NCI-H446 (cell line): Measurements from ENCODE around the gene ARL2BP.
"Not testable (repeated sequence)": the region's sequence is repeated elsewhere in the genome, so short reads cannot be mapped to it uniquely, and the experiment has no call there.

ENCODE experiments used
- DNase-seq, 2 experiments: peaks; one replicate each; lab custom pipeline; 2025; lab: John Stamatoyannopoulos, UW

Gene ARL2BP

GRCh38 chr16:57244767-57245471 lies at the start of gene ARL2BP:
Gene ARL2BP (plus strand): TSS chr16:57245259. CDS start chr16:57245368, 109 bp downstream.
- DNase-seq = peak; percentile 78 to 88

GRCh38 chr16:57196286-57196685 lies 48.8 kb upstream of the ARL2BP start:
- no peak for DNase-seq

DNA sequence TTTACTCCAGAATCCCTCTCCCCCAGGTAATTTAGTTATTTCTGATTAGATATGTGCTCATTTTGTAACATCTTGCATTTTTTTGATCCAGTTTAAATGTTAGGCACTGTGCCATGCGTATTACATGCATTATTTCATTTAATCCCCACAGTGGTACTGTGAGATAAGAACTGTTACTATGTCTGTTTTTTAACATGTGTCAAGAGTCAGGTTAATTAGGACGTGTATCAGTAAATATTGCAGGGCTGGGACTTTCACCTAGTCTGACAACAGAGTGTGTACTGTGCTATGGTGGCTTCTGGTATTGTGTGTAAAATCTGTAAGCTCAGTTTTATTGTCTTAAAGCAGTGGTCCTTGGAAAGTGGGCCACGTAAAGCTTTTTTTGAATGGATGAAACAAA lies 48.3 kb upstream of the ARL2BP start:
- no peak for DNase-seq

DNA sequence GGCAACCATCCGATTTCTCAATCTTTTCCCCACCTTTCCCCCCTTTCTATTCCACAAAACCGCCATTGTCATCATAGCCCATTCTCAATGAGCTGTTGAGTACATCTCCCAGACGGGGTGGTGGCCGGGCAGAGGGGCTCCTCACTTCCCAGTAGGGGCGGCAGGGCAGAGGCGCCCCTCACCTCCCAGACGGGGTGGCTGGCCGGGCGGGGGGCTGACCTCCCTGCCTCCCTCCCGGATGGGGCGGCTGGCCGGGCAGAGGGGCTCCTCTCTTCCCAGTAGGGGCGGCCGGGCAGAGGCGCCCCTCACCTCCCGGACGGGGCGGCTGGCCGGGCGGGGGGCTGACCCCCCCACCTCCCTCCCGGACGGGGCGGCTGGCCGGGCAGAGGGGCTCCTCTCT lies 44.7 kb upstream of the ARL2BP start:
- DNase-seq = not testable (repeated sequence)

- DNase-seq = not testable (repeated sequence)
Observed at GRCh38 chr16:57200926-57201325, 44.1 kb upstream of the ARL2BP start.

- DNase-seq = no peak
Observed at GRCh38 chr16:57202095-57202886, 42.8 kb upstream of the ARL2BP start.

DNA sequence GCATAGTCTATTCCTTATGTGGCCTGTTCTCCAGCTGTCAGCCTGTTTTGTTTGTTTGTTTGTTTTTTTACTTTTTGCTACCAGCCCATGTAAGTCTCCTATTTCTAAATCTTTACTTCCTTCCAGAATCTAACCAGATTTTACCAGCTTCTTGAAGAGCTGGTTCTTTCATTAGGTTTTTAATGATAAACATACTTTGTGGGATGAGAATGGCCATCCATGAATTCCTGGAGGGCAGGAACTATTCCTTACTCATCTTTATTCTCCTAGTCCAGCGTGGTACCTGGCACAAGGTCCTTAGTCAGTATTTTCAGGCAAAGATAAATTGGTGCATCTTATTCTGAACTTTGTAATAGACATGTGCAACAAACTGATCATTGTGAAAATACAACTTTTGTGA lies 41.6 kb upstream of the ARL2BP start:
- DNase-seq = no peak

DNA sequence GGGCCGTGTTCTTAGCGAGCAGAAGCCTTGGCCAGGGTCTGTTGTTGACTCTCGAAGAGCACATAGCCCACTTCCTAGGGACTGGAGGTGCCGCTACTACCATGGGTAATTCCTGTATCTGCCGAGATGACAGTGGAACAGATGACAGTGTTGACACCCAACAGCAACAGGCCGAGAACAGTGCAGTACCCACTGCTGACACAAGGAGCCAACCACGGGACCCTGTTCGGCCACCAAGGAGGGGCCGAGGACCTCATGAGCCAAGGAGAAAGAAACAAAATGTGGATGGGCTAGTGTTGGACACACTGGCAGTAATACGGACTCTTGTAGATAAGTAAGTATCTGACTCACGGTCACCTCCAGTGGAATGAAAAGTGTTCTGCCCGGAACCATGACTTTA lies 40.4 kb upstream of the ARL2BP start:
- no peak for DNase-seq

DNA sequence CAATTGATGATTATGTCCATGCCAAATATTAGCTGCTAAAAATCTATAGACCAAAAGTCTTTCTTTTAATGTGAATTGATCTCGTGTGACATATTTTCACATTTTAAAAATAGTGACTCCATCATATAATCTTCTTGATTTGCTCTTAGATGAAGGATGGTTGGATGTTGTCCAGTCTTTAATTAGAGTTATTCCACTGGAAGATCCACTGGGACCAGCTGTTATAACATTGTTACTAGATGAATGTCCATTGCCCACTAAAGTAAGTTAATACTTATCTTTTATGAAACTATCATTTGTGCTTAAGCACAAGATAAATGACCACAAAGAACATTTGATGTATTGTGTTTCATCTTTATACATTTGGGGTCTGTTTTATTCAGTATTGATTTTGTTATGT lies 36.1 kb upstream of the ARL2BP start:
- no peak for DNase-seq

DNA sequence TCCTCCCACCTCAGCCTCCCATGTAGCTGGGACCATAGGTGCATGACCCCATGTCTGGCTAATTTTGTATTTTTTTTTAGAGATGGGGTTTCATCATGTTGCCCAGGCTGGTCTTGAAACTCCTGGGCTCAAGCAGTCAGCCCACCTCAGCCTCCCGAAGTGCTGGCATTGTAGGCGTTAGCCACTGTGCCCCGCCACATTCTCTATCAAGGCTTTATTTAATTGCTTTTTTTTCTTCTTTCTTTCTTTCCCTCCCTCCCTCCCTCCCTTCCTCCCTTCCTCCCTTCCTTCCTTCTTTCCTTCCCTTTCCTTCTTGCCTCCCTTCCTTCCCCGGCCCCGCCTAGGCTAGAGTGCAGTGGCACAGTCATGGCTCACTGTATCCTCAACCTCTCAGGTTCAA lies 35.3 kb upstream of the ARL2BP start:
- DNase-seq = no peak

GRCh38 chr16:57213462-57213861 lies 31.6 kb upstream of the ARL2BP start:
- no peak for DNase-seq

- no peak for DNase-seq
Observed at GRCh38 chr16:57216968-57217367, 28.1 kb upstream of the ARL2BP start.

GRCh38 chr16:57223057-57223456 lies 22.0 kb upstream of the ARL2BP start:
- DNase-seq = no peak

DNA sequence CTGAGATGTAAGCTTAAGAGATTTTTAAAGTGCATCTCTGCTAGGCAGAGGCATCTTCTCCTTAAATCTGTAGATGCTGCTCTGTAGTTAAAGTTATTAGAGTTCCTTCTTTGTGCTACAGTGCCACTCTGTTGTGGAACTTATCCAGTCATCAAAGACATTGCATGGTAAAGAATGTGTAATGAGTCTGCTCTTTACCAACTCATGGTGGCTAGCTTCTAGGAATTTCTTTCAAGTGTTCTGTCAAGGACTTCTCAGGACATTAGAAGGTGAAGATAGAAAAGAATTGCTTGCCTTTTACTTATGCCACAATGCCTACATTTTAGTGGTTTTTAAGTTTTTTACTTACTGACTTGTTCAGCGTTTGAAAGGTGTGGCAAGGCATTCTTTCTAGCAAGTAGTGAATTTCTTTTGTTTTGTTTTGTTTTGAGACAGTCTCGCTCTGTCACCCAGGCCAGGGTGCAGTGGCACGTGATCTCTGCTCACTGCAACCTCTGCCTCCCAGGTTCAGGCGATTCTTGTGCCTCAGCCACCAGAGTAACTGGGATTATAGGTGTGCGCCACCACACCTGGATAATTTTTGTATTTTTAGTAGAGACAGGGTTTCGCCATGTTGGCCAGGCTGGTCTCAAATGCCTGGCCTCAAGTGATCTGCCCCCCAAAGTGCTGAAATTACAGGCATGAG lies 20.3 kb upstream of the ARL2BP start:
- DNase-seq = no peak

DNA sequence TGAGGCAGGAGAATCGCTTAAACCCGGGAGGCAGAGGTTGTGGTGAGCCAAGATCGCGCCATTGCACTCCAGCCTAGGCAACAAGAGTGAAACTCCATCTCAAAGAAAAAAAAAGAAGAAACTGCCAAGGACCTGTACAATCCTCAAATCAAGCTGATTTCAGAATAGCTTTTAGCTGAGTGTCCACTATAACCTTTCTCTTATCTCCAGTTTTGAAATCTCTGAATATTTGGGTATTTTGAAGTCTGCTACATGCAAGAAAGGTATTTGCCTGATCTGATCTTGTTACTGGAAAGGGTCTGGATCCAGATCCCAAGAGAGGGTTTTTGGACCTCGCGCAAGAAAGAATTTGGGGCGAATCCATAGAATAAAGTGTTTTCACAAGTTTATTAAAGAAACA lies 19.1 kb upstream of the ARL2BP start:
- no peak for DNase-seq

DNA sequence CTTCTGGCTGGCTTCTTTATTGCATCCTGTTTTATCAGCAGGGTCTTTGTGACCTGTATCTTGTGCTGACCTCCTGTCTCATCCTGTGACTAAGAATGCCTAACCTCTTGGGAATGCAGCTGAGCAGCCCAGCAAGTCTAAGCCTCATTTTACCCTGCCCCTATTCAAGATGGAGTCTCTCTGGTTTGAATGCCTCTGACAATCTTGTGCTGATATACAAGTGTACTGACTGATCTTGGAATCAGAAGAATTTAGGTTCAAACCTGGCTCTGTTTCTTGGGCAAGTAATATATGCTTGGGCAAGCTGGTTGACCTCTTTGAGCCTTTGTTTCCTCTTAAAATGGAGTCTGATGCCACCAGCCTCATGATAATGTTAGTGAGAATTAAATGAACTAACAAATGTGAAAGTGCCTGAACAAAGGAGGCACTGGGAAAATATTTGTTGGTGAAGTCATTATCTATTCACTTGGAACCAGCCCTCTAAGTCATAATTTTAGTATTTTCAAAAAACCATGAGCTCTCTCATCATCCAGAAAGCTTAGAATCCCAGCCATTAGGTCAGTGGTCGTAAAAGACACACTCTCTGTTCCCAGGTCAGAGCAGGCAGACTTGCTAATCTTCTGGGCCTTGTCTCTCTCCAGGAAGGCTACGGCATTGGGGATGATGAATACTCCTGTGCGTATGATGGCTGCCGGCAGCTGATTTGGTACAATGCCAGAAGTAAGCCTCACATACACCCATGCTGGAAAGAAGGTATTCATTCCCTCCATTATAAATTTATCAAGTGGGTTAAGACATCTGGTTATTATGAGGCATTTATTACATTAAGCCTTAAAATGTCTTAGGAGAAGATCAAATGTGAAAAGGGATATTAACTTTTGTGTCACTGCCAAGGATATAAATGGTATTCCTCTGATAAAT lies 18.1 kb upstream of the ARL2BP start:
- DNase-seq = no peak

- no peak for DNase-seq
Observed at GRCh38 chr16:57229079-57229478, 16.0 kb upstream of the ARL2BP start.

DNA sequence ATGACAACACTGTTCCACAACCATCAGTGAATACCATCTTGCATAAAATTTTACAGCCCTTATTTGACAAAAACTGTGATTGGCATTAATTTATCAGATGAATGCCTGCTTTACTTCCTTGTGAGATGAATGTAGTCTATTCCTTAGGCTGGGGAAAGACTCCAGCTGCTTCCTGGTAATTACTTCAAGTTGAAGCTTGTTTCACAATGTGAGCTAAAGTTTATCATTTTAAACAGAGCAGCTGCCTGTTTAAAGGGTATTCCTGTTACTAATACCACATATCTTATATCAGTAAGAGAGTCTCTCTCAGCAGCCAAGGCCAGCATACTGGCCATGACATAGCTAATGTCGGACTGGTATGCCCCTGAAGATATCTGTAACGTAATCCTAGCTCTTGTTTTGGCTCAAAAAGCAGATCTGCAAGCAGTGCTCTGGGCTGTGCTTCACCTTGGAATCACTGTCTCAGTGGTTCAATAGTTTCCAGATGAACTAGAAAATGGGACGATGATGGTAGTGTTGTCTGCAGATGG lies 13.2 kb upstream of the ARL2BP start:
- no peak for DNase-seq

DNA sequence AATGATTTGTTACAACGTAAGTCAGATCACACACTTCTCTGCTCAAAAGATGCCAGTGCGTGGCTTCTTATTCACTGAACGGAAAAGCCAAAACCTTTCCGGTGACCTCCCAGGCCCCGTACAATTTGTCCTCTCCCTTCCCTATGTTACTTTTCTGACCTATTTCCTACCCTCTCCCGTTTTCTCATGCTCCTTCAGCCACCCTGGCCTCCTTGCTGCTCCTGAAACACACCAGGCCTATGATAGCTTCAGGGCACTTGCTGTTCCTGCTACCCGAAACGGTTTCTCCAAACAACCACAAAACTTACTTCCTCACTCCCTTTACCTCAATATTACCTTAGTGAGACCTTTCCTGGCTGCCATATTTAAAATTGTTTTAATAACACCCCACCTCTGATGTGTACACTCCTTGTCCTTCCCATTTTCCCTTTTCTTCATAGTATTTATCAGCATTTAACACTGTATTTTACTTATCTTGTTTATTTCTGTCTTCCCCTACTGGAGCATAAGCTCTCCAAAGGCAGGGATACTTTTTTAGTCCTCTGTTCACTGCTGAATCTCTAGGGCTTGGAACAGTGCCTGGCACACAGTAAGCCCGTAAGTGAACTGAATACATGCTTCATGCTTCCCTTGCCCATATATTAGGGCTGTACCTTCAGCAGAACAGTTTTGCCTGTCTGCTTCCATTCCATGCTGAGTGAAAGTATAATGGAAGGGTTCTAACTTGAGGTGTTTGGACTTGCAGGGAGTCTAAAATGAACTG lies 10.9 kb upstream of the ARL2BP start:
- DNase-seq = no peak

DNA sequence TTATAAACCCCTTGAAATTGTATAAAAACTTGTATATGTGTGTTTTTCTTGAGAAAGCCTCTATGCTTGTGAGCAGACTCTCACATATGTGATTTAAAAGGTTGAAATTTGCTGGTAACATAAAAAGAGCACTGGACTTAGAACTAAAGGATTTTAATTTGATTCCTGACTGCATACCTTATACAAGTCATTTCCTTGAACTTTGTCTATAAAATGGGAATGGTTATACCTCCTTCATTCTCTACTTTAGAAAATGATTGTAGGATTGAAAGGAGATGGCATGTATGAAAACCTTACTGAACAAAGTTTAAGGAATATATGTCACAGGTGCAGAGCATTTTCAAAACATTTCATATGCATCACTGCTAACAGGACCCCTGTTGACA lies 10.4 kb upstream of the ARL2BP start:
- DNase-seq = no peak
